Measurements from ENCODE around the gene CALN1. TPM values are rescaled to one million over a fixed set of nuclear protein-coding genes. Genes with fewer than 3 reads are reported as not detected.

The CALN1 gene
- total RNA-seq, 4 donors from 2014 or later, result 0.04 TPM; not detected in 3

DNA sequence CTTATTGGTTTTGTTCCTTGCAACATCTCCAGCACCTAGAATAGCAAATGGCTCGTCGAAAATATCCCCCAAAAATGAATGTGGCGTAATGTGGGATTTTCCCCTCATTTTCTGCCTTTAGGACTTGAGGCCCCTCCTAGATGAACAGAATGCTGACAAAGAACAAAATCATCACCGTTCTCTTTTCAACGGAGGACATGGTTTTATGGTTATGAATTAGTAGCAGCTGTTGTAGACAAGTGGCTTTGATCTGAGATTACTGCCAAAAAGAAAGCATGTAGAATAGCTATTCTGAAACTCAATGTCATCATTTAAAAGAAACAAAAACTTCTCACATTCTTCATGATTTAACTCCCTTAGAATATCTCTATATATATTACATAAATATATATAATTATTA lies 17.2 kb upstream of the CALN1 start:
- ATAC-seq, result no peak
- 65 to 77% methylated on average over 5 of the region's 5 CpGs for WGBS, 2 donors (ENCODE audit: low coverage in 1 of 2)

DNA sequence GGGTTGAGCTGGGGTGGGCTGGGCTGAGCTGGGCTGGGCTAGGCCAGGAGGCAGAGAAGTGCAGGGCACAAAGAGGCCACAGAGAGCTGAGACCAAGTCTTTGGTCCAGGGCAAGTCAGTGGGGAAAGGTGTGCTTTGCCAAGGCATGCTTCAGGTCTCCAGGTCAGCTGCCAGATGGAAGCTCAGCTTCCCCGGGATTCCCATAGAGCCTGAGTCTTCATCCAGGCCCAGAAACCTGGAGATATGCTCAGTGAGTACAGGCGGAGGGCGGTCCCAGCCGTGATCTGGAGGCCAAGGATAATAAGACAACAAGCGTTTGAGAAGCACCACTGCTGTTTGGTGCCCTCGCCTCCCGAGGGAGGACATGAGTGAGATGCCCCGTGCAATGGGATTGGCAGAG lies 4.7 kb upstream of the CALN1 start:
- WGBS, 2 donors (ENCODE audit: low coverage in 1 of 2), result 100% methylated on average over 1 of the region's 8 CpGs; no CpG with 5 or more reads in 1 of the 2 donors
- TF ChIP-seq, protein P1, sequence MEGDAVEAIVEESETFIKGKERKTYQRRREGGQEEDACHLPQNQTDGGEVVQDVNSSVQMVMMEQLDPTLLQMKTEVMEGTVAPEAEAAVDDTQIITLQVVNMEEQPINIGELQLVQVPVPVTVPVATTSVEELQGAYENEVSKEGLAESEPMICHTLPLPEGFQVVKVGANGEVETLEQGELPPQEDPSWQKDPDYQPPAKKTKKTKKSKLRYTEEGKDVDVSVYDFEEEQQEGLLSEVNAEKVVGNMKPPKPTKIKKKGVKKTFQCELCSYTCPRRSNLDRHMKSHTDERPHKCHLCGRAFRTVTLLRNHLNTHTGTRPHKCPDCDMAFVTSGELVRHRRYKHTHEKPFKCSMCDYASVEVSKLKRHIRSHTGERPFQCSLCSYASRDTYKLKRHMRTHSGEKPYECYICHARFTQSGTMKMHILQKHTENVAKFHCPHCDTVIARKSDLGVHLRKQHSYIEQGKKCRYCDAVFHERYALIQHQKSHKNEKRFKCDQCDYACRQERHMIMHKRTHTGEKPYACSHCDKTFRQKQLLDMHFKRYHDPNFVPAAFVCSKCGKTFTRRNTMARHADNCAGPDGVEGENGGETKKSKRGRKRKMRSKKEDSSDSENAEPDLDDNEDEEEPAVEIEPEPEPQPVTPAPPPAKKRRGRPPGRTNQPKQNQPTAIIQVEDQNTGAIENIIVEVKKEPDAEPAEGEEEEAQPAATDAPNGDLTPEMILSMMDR (IDR thresholded peaks at IDR 0.05), result no peak
- TF ChIP-seq EP300 (IDR thresholded peaks at IDR 0.05), result no peak
- no peak for TF ChIP-seq POLR2A (IDR thresholded peaks at IDR 0.05)
- no peak for TF ChIP-seq POLR2AphosphoS5 (IDR thresholded peaks at IDR 0.05)
- Histone ChIP-seq H3K27me3 (no peaks in the 10 kb centered on the region), H3K4me3 (no peak overlapping the region), H3K36me3 (no peaks in the 10 kb centered on the region), H3K27ac (no peak overlapping the region), H3K4me1 (no peaks in the 10 kb centered on the region), H3K9me3 (peaks cover 0 to 22% (median 0%) of the 10 kb centered on the region in 3 donors)
- ATAC-seq, result no peak

More for the DNA sequence above, 17.2 kb upstream of the CALN1 start:
- Histone ChIP-seq H3K27ac (no peak overlapping the region), H3K36me3 (no peaks in the 10 kb centered on the region), H3K4me1 (no peaks in the 10 kb centered on the region), H3K4me3 (no peak overlapping the region), H3K9me3 (no peaks in the 10 kb centered on the region), H3K27me3 (no peaks in the 10 kb centered on the region)
- TF ChIP-seq POLR2AphosphoS5 (IDR thresholded peaks at IDR 0.05), result no peak

DNA sequence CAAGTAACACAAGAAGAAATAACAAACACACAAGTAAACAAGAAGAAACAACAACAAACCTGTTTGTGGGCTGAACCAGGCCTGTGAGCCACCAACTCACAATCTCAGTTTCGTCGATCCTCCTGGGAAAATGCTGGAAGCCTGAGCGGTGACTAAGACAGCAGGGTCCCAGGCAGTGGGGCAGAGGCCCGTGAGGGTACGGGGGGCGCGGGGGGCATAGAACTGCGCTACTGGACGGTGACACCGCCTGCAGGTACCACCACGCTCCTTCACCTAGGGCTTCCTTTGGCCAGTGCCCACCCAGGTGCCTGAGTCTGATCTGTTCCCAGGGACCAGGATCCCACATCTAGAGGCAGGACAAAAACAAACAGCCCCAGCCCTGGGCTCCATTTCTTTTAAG lies 3.4 kb upstream of the CALN1 start:
- no peaks in the 10 kb centered on the region for H3K27me3 ChIP-seq
- H3K36me3 ChIP-seq, result no peaks in the 10 kb centered on the region
- WGBS, 2 donors (ENCODE audit: low coverage in 1 of 2), result 91 to 100% methylated on average over 1 to 9 of the region's 11 CpGs
- no peak overlapping the region for H3K4me3 ChIP-seq
- H3K27ac ChIP-seq, result no peak overlapping the region
- H3K9me3 ChIP-seq, result peaks cover 0 to 20% (median 0%) of the 10 kb centered on the region in 3 donors
- no peaks in the 10 kb centered on the region for H3K4me1 ChIP-seq
- TF ChIP-seq, protein P1 (IDR thresholded peaks at IDR 0.05), result no peak
- TF ChIP-seq POLR2AphosphoS5 (IDR thresholded peaks at IDR 0.05) (no peak), POLR2A (IDR thresholded peaks at IDR 0.05) (no peak), EP300 (IDR thresholded peaks at IDR 0.05) (no peak)
- no peak for ATAC-seq

DNA sequence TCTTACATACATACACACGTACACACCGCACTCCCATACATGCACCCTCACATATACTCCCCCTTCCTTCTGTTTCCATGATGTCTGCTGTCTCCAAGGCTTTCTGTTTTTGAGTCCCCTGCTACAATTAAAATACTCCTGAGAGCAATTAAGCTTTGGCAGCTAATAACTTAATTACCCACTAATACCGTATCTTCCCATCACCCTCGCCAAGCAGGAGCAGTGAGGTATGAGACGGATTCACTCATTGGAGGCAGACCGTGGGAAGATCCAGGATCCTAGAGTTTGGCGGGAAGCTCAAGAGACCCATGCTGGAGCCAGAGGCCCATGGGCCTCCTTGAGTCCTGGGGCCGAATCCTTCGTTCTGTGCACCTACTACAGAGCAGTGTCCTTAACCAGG lies 1.7 kb upstream of the CALN1 start:
- no peaks in the 10 kb centered on the region for H3K36me3 ChIP-seq
- no peak for ATAC-seq
- no peak overlapping the region for H3K27ac ChIP-seq
- 70 to 92% methylated on average over 3 to 9 of the region's 9 CpGs for WGBS, 2 donors (ENCODE audit: low coverage in 1 of 2)
- no peaks in the 10 kb centered on the region for H3K27me3 ChIP-seq
- H3K4me1 ChIP-seq, result no peaks in the 10 kb centered on the region
- H3K9me3 ChIP-seq, result peaks cover 0 to 5% (median 0%) of the 10 kb centered on the region in 3 donors
- no peak for TF ChIP-seq EP300 (IDR thresholded peaks at IDR 0.05)
- TF ChIP-seq POLR2A (IDR thresholded peaks at IDR 0.05), result no peak
- TF ChIP-seq, protein P1 (IDR thresholded peaks at IDR 0.05), result no peak
- TF ChIP-seq POLR2AphosphoS5 (IDR thresholded peaks at IDR 0.05), result no peak
- H3K4me3 ChIP-seq, result no peak overlapping the region

DNA sequence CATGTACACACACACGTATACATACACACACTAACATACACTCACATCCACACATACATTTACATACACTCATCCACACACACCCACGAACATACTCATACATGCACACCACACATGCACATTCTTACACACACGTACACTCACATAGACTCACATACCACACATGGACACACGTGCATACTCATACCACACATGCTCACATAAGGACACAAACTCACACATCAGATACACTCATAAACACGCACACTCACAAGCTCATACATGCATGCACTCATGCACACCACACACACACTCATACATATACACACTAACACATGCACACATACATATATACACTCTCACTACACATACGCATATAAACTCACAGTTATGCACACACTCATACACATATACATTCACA lies 1.2 kb upstream of the CALN1 start:
- no peak for ATAC-seq
- no peak for TF ChIP-seq POLR2AphosphoS5 (IDR thresholded peaks at IDR 0.05)
- TF ChIP-seq EP300 (IDR thresholded peaks at IDR 0.05), result no peak
- TF ChIP-seq, protein P1 (IDR thresholded peaks at IDR 0.05), result no peak
- no peak for TF ChIP-seq POLR2A (IDR thresholded peaks at IDR 0.05)
- 94 to 96% methylated on average over 6 of the region's 6 CpGs for WGBS, 2 donors (ENCODE audit: low coverage in 1 of 2)
- Histone ChIP-seq H3K27ac (no peak overlapping the region), H3K36me3 (no peaks in the 10 kb centered on the region), H3K9me3 (peaks cover 0 to 4% (median 0%) of the 10 kb centered on the region in 3 donors), H3K27me3 (no peaks in the 10 kb centered on the region), H3K4me1 (no peaks in the 10 kb centered on the region), H3K4me3 (no peak overlapping the region)

All from gastroesophageal sphincter (tissue), 4 donors.